Stimulated activated CD4-positive, alpha-beta T cell treated with anti-CD3 and anti-CD28 coated beads, Interleukin-15, amount 100 ng/mL, for 48 hours (primary cell): ENCODE measurements around the gene MYH2.
"Not testable (repeated sequence)": the region's sequence is repeated elsewhere in the genome, so short reads cannot be mapped to it uniquely, and the experiment has no call there.

ENCODE experiments used
- DNase-seq, 2 donors: peaks; one replicate each; pipeline ENCODE4 v3.0.0-alpha.2; 2020; ENCODE audit warnings: low read depth in 2 of 2

Gene MYH2

DNA sequence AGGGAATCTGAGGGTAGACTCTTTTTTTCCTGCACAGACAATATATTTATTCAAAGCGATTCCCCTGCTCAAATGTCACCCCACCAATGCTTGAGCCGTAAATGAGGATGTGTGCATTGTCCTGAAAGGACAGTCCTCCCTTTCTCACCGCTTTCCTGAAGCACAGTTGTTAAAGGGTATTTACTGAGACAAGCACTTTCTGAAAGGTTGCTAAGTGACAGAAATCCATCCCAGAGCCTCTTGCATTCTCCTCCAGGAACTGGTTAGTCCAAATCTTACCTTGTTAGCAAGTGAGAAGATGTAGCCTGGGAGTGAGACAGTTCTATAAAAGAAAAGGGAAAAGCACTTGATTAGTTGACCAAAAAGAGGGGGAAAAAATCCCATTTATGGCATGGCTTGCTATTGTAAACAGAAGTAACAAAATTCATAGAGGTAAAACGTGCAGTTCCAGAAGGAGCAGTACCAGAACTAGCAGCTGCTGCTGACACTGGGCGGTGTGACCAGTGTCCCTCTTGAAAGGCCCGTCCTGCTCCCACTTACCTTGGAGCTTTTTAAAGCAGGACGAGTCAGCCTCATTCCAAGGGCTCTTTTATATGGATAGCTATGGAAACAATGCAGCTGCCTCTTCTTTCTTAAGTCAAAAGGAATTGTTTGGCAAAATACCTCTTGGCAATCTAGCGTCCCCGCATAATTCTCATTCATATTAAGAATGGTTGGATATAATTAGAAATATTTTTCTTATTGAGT, at the start of gene MYH2:
TSS of gene MYH2 (minus strand) at position 563 of the 747 bp plus-strand sequence. CDS start 1,738 bp downstream, outside the sequence.
- DNase-seq, result no peak

DNA sequence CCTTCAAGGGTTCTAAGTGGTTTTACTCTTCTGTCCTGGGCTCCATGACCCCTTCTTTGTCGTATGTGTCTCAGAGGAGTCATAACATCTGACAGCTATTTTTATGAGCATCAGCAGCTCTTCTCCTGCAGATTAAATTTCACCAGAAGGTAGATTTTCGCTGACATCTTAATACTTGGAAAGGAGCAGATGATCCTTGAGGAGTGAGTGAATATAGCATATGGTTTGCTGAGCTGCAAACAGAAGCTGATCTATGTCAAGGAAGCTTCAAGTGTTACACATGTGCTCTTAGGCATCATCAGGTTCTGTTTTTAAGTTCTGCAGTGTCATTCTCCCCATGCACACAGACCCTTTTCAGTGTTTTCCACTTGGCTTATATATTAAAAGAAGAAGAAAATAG, 49.2 kb upstream of the MYH2 start:
- no peak for DNase-seq

DNA sequence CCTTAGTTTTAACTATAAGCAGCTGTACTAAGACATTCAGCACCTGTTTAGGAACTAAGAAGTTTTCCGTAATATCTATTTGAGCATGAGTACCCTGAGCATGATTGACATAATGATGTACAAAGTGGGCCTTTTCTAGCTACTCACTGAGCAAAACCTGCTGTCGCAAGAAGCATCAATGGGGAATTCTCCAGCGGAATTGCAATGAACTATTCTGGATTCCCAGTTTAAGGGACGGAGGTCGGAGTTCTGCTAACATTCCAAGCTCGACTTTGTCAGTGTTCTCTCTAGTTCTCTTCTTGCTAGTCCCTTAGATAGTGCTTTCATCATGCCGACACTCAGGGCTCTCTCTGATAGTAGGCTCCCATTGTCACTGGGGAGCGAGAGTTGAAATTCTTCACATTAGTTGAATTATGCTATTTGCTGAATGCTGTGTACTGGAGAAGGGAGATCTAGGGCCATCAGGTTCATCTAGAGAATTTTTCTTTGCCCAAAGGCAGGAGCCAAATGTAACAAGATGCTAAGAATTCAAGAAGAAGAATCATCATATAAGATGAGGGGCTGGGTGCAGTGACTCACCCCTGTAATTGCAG, 40.2 kb upstream of the MYH2 start:
- DNase-seq, result no peak

DNA sequence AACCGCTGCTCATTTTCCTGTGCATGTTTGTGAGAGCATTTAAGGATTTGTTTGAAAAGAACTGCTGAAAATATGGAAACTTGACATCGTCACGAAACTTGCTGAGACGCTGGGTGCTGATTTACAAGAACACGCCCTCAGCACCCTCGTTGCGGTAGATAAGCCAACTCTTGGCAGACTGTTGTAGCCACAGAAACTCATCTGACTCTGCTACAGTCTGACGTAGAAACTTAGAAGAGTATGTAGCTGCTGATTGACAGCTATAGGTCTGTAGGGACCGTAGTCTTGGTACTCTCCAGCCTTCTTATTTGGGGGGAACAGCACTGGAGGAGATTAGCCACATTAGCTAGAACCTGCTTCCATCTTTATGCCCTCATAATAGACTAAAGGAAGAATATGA, 36.1 kb upstream of the MYH2 start:
- no peak for DNase-seq

DNA sequence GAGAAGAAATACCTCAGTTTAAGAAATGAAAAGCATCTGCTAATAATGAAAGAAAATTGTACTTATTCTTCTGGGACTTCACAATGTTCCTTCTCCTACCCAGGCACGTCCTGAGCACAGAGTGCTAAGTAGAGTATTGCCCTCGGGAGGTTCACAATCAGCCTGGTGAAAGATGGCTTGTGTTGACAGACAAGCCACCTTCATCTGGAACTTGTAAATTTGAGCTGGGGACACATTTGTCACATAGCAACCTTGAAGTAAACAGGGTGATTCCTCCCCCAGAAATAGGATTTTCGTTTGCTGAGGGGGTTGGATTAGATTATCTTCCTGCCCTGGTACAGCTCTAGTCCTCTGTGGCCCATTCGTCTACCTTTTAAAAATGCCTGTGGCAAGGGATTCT, 34.4 kb upstream of the MYH2 start:
- DNase-seq, result no peak

DNA sequence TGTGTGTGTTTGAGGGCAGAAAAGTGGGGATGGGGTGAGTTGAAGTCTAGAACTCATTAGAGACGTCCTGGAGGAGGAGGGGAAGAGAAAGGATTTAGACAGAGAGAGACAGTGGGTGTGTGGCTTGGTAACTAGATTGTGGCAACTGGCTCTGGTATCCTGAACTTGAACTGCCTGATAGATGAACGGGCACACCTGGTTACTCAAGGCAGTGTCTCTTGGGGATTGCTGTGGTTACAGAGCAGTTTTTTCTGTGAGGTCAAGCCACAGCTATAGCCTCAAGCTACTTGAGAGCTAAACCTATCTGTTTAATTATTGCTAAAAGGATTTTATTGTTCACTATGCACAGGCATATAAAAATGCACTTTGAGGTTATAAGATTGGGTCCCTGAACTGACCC, 29.8 kb upstream of the MYH2 start:
- DNase-seq, result no peak

DNA sequence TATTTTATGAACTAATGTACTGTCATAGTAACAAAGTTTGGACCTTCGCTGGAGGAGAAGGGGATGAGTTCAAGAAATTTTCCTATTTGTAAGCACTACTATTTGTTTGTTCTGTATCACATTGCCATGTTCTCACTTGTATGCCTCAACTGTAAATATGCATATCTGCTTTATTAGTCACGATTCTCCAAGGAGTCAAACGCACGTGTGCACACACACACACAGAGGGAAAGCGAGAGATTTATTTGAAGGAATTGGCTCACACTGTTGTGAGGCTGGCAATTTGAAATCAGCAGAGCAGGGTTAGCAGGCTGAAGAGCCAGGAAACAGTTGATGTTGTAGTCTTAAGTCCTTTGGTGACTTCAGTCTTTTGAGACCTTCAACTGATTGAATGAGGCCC, 24.9 kb upstream of the MYH2 start:
- DNase-seq, result no peak

DNA sequence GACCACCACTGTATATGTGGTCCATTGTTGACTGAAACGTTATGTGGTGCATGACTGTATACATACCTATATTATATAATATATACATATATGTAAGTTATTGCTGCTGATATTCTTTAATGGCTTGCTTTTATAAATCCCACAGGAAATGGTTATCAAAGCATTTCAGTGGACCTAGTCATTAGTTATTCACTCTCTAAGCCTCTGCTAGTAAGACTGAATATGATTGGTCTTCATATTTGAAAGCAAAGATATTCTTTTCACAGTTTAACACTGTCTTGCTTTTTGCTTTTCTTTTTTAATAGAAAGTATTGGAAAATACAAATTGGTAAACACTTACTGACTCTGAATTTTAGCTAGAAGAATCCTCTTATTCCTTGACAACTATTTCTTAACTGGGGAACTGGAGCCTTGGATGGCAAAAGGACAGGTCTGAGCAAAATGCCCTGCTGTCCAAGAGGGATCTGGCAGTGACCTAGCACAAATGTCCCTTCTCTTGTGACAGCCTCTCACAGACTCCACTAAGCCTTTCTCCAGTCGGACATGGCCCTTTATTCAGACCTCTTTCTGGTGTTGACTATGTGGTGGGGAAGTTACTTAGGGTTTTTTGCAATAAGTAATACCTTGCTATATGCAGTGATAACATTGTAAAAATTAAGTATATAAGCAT, 14.7 kb upstream of the MYH2 start:
- DNase-seq, result no peak

DNA sequence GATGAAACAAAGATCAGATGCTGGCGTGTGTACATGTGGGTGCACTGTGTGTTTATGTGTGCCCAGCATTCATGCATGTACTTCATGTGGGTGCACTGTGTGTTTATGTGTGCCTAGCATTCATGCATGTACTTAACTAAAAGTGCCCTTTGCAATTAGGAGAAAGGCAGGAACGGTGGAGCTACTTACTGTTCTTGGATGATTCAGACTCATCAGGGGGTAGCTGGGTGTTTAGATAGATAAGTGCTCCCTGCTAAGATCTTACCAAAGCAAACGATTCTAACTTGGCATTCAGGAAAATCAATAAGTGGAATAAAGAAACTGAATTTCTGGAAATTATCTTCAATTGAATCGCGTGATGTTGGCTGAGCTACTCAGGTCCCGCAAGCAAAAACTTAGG, 8.6 kb upstream of the MYH2 start:
- no peak for DNase-seq

DNA sequence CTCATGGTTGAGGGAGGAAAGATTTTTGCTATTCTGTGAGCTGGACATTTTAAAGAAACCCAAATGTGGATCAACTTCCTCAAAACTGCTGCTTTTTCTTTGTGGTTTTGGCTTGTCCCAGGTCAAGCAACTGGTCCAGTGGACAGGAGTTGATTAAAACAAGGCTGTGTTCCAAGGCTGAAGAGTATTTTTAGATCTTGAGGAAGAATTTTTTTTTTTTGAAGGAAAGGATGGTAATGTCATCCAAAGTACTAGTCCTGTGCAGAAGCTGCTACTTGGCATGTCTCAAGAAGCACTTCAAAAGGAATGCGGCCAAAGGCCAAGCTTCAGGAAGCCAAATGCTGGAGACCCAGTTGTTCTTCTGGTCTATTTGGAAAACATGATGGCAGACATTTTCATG, 8.0 kb upstream of the MYH2 start:
- no peak for DNase-seq

DNA sequence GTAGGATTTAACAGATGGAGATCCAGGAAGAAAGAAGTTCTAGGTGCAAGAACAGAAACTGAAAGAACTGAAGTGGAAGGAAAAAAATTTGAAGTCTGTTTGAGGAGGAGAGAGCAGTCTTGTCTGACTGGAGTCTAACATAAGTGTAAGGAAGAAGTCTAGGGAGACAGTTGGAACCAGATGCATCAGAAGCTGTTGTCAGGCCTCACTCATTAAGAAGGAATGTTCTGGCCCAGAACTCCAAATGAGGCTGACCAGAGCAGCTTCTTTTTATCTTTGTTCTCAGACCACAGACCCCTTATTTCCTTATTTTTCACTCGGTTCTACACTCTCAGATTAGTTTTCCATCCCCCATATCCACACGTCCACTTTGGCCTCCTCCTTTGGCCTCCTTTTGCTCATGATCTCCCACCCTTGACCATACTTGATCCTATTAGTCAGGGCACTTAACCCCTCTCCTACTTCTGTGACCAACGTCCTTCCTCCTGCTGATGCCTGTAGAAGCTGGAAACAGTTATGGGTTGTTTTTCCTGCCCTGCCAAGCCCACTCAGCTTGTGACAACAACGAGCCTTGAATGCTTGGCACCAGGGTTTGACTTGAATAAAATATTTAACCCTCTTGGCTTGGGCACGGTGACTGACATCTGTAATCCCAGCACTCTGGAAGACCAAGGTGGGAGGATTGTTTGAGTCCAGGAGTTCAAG, 7.0 kb upstream of the MYH2 start:
- no peak for DNase-seq

DNA sequence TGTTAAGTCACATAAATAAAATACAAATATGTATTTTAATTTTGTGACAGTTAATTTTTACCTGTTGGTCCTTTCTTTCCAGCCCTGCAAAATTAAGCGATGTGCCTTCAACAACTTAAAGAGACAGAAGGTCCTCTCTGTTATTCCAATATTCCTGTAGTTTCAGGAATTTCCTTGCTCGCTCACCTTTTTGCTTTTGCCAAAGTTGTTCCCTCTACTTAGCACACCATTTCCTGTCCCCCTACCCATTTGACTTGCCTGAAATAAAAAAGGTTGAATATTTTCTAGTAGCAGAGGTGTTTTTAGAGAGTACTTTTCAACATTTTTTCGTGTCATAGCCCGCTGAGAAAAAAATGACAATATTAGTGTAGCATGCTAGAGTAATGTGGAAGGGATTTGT, 556 bp upstream of the MYH2 start:
- DNase-seq, result no peak

DNA sequence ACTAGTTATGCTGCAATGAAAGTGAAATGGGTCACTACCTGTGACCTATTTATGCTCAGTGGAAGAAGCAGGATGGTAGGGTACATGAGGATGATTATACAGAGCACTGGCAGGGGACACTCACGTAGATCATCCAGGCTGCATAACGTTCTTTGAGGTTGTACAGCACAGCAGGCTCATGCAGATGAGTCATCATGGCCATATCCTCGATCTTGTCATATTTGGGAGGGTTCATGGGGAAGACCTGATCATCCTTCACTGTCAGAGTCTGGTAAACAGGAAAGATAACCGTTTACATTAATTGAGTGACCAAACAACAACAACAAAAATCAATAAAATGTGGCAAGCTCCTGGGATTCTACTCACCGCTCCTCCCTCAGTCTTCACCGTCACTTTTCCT, 2.1 kb downstream of the MYH2 start:
- no peak for DNase-seq

DNA sequence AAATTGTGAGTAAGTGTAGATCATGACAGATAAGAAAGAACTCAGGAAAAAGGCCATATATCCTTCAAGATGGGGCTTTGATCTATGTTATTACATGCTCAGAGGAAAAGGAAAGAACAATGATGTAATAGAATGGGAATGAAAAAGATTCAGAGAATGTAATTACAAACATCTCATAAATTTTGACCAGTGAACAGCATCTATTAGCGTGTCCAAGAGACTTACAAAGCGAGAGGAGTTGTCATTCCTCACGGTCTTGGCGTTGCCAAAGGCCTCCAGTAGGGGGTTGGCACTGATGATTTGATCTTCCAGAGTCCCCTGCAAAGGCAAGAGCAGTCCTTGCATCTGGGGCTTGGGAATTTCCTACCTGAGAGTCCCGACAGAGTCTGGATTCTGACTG, 6.0 kb downstream of the MYH2 start:
- DNase-seq, result not testable (repeated sequence)

DNA sequence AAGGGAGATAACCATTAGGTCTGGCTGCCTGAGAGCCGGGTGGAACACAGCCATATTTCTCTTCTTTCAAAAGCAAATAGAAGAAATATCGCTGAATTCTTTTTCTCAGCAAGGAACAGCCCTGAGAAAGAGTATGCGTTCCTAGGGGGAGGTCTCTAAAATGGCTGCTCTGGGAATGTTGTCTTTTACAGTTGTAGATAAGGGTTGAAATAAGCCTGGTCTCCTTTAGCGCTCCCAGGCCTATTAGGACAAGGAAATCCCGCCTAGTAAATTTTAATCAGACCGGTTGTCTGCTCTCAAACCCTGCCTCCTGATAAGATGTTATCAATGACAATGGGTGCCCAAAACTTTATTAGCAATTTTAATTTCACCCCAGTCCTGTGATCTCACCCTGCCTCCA, 8.3 kb downstream of the MYH2 start:
- DNase-seq, result not testable (repeated sequence)

DNA sequence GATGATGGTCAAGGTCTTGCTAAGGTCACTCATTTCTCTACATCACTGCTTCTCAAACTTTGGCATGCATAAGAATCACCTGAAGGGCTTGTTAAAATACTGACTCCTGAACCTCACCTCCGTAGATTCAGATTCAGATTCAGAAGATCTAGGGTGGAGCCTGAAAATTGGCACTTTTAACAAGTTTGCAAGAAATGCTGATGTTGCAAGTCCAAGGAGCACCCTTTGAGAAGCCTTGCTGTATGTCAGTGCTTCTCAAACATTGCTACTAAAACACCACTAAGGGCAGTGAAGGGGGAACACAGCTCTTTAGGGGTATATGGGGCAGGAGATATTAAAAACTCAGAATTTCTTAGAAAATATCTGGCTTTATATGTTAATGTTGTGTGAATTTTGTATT, 17.4 kb downstream of the MYH2 start:
- DNase-seq, result no peak

DNA sequence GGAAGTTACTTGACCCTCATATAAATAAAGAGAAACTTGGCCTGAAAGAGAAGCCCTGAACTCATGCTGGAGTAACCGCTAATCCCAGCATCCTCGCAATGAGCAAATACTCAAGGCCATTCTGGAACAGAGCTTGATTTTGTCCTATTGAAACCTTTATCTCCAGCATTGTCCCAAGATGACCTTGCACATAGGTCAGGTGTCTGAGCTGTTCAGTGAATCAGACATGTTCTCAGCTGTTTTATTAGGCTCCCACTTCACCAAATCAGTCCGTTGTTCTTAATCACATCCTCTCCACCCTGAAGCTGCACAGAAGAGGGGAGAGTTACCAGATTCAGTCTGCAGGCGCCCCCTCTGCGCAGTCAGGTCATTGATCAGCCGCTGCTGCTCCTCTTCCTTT, 22.0 kb downstream of the MYH2 start:
- DNase-seq, result no peak

DNA sequence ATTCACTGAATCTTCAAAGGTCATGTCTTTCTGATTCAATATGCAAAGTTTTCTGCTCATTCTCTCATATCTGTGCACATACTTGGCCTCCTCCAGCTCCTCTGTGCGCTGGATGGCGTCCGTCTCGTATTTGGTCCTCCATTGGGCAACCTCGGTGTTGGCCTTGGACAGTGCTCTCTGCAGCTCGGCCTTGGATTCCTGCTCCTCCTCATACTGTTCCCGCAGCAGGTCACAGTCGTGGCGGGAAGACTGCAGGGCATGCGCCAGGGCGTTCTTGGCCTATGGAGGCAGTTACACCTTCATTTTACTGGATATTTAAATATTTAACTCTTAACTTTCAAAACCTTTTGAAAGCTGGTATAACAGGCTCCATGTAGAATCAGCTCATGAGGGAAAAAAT, 22.9 kb downstream of the MYH2 start:
- DNase-seq, result no peak

DNA sequence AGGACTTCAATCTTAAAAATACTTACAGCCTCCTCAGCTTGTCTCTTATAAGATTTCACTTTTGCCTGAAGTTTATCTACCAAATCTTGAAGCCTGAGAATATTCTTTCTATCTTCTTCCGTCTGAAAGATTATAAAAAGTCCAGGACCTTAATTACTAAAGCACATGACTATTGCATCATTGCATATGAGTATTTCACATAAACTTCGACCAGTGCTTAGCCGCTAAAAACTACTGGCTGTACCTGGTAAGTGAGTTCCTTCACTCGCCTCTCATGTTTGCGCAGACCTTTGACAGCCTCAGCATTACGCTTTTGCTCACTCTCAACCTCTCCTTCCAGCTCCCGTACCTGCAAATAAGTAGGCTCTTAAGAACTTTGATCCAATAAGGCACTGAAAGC, 26.4 kb downstream of the MYH2 start:
- DNase-seq, result no peak

DNA sequence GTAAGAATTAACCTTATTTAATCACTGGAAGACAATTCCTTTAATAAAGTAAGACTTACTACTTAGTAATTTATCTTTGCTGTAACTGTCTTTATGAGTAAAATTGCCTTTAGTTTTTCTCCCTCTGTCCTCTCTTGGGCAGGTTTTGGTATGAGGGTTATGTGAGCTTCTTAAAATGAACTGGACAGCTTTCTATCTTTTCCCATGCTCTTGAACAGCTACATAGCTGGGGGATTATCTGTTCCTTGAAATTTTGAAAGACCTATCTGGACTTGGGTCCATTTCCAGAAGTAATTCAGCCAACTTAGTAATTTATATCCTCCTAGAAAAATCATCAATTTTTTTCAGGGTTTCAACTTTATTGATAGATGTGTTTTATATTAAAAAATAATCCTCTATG, 27.5 kb downstream of the MYH2 start:
- no peak for DNase-seq

DNA sequence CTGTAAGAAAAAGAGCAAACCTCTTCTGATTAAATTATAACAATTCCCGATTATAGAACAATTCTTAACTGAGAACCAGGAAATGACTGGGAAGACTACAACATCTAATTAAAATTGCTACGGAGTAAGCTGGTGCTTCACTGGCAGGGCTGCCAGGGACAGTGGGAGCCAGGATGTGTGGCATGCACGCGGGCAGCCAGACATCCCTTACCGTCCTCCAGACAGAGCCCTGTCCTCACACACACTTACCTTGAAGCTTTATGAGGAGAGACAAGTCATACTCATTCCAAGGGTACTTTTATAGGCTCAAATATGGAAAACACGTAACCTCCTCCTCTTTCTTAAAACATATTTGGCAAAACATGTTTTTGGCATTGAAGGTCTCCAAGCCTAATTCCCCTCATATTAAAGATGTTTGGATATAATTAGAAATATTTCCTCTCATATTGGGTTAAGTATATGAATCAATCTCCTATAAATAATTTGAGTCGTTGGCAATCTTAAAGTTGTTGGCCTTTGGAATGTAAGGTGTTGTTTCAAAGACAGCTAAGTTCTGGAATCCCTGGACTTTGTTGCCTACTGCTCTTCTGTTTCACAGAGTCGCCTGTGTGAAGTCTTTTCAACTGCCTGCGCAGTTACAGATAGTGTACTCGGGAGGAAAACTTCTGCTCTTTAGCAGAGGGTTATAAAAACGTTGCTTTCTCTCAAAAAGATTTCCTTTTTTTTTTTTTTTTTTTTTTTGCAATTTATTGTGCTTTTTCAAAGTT, 31.0 kb downstream of the MYH2 start, which contains the start of gene MYH1:
TSS of gene MYH1 (minus strand) at position 272 of the 767 bp plus-strand sequence. CDS start 1,900 bp downstream, outside the sequence.
- no peak for DNase-seq

DNA sequence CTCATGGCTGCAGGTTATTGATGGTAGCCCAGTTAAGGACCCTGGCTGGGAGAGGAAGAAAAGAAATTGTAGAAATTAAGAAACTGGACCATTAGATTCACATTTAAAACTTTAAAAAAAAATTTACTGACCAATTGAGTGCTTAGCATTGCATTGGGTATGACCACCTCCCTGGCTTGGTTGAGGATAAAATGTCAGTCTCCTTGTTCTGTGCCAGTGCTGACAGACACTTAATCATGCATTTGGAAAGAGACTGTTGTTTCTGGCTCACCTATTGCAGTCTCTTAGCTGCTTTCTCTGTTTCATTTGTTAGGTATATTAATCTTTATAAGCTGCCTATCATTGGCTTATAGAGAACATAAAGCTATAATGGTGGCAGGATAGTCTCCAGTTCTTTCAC, 32.8 kb downstream of the MYH2 start:
- no peak for DNase-seq
